ENCODE data around the gene CYBRD1. TPM values are rescaled to one million over a fixed set of nuclear protein-coding genes. Genes with fewer than 3 reads are reported as not detected.

Gene CYBRD1
- total RNA-seq, 1 donor: 7.5 TPM

- peaks cover 4% of the 10 kb centered on the region for H3K27me3 ChIP-seq (ENCODE audit: insufficient read depth, low read length)
- H3K4me3 ChIP-seq (ENCODE audit: low read length): no peak overlapping the region
- no peaks in the 10 kb centered on the region for H3K9me3 ChIP-seq (ENCODE audit: low read depth, low read length)
- H3K4me1 ChIP-seq (ENCODE audit: insufficient read depth, low read length): no peaks in the 10 kb centered on the region
These were observed 41.0 kb downstream of the CYBRD1 start for GRCh38 chr2:171563301-171563700.

GRCh38 chr2:171564463-171564862 is 42.2 kb downstream of the CYBRD1 start:
- Histone ChIP-seq H3K9me3 (ENCODE audit: low read depth, low read length) (no peaks in the 10 kb centered on the region), H3K4me3 (ENCODE audit: low read length) (no peak overlapping the region), H3K4me1 (ENCODE audit: insufficient read depth, low read length) (no peaks in the 10 kb centered on the region), H3K27me3 (ENCODE audit: insufficient read depth, low read length) (no peaks in the 10 kb centered on the region)

- no peak overlapping the region for H3K4me3 ChIP-seq (ENCODE audit: low read length)
- no peaks in the 10 kb centered on the region for H3K9me3 ChIP-seq (ENCODE audit: low read depth, low read length)
- H3K4me1 ChIP-seq (ENCODE audit: insufficient read depth, low read length): no peaks in the 10 kb centered on the region
- H3K27me3 ChIP-seq (ENCODE audit: insufficient read depth, low read length): no peaks in the 10 kb centered on the region
These were observed 43.8 kb downstream of the CYBRD1 start for GRCh38 chr2:171566057-171566456.

- H3K4me1 ChIP-seq (ENCODE audit: insufficient read depth, low read length): no peaks in the 10 kb centered on the region
- no peak overlapping the region for H3K4me3 ChIP-seq (ENCODE audit: low read length)
- H3K9me3 ChIP-seq (ENCODE audit: low read depth, low read length): no peaks in the 10 kb centered on the region
- H3K27me3 ChIP-seq (ENCODE audit: insufficient read depth, low read length): no peaks in the 10 kb centered on the region
These were observed 44.5 kb downstream of the CYBRD1 start for GRCh38 chr2:171566753-171567152.

GRCh38 chr2:171568089-171568488 is 45.8 kb downstream of the CYBRD1 start:
- H3K9me3 ChIP-seq (ENCODE audit: low read depth, low read length): no peaks in the 10 kb centered on the region

GRCh38 chr2:171571721-171572120 is 49.4 kb downstream of the CYBRD1 start:
- H3K27me3 ChIP-seq (ENCODE audit: insufficient read depth, low read length): no peaks in the 10 kb centered on the region
- H3K4me1 ChIP-seq (ENCODE audit: insufficient read depth, low read length): no peaks in the 10 kb centered on the region
- H3K9me3 ChIP-seq (ENCODE audit: low read depth, low read length): no peaks in the 10 kb centered on the region
- H3K4me3 ChIP-seq (ENCODE audit: low read length): no peak overlapping the region

More at GRCh38 chr2:171568089-171568488, 45.8 kb downstream of the CYBRD1 start:
- no peaks in the 10 kb centered on the region for H3K27me3 ChIP-seq (ENCODE audit: insufficient read depth, low read length)
- no peak overlapping the region for H3K4me3 ChIP-seq (ENCODE audit: low read length)
- H3K4me1 ChIP-seq (ENCODE audit: insufficient read depth, low read length): no peaks in the 10 kb centered on the region

GRCh38 chr2:171574149-171574795 is 52.0 kb downstream of the CYBRD1 start:
- Histone ChIP-seq H3K4me3 (ENCODE audit: low read length) (no peak overlapping the region), H3K4me1 (ENCODE audit: insufficient read depth, low read length) (no peaks in the 10 kb centered on the region), H3K27me3 (ENCODE audit: insufficient read depth, low read length) (no peaks in the 10 kb centered on the region), H3K9me3 (ENCODE audit: low read depth, low read length) (no peaks in the 10 kb centered on the region)

- Histone ChIP-seq H3K9me3 (ENCODE audit: low read depth, low read length) (no peaks in the 10 kb centered on the region), H3K4me3 (ENCODE audit: low read length) (no peak overlapping the region), H3K4me1 (ENCODE audit: insufficient read depth, low read length) (no peaks in the 10 kb centered on the region), H3K27me3 (ENCODE audit: insufficient read depth, low read length) (no peaks in the 10 kb centered on the region)
These were observed 53.3 kb downstream of the CYBRD1 start for GRCh38 chr2:171575606-171576005.

GRCh38 chr2:171578127-171578803 is 56.0 kb downstream of the CYBRD1 start:
- H3K9me3 ChIP-seq (ENCODE audit: low read depth, low read length): no peaks in the 10 kb centered on the region
- no peak overlapping the region for H3K4me3 ChIP-seq (ENCODE audit: low read length)
- H3K4me1 ChIP-seq (ENCODE audit: insufficient read depth, low read length): no peaks in the 10 kb centered on the region
- H3K27me3 ChIP-seq (ENCODE audit: insufficient read depth, low read length): no peaks in the 10 kb centered on the region

GRCh38 chr2:171579481-171579880 is 57.2 kb downstream of the CYBRD1 start:
- Histone ChIP-seq H3K4me3 (ENCODE audit: low read length) (no peak overlapping the region), H3K27me3 (ENCODE audit: insufficient read depth, low read length) (no peaks in the 10 kb centered on the region), H3K4me1 (ENCODE audit: insufficient read depth, low read length) (no peaks in the 10 kb centered on the region), H3K9me3 (ENCODE audit: low read depth, low read length) (no peaks in the 10 kb centered on the region)

GRCh38 chr2:171583566-171583965 is 61.3 kb downstream of the CYBRD1 start:
- H3K4me3 ChIP-seq (ENCODE audit: low read length): no peak overlapping the region
- H3K4me1 ChIP-seq (ENCODE audit: insufficient read depth, low read length): peaks cover 14% of the 10 kb centered on the region
- H3K9me3 ChIP-seq (ENCODE audit: low read depth, low read length): no peaks in the 10 kb centered on the region
- no peaks in the 10 kb centered on the region for H3K27me3 ChIP-seq (ENCODE audit: insufficient read depth, low read length)

GRCh38 chr2:171584001-171584400 is 61.7 kb downstream of the CYBRD1 start:
- H3K9me3 ChIP-seq (ENCODE audit: low read depth, low read length): no peaks in the 10 kb centered on the region
- peaks cover 14% of the 10 kb centered on the region for H3K4me1 ChIP-seq (ENCODE audit: insufficient read depth, low read length)
- H3K4me3 ChIP-seq (ENCODE audit: low read length): no peak overlapping the region
- no peaks in the 10 kb centered on the region for H3K27me3 ChIP-seq (ENCODE audit: insufficient read depth, low read length)

GRCh38 chr2:171587132-171587531 is 64.9 kb downstream of the CYBRD1 start:
- H3K4me3 ChIP-seq (ENCODE audit: low read length): no peak overlapping the region
- no peaks in the 10 kb centered on the region for H3K27me3 ChIP-seq (ENCODE audit: insufficient read depth, low read length)
- peaks cover 14% of the 10 kb centered on the region for H3K4me1 ChIP-seq (ENCODE audit: insufficient read depth, low read length)
- no peaks in the 10 kb centered on the region for H3K9me3 ChIP-seq (ENCODE audit: low read depth, low read length)

GRCh38 chr2:171587567-171587966 is 65.3 kb downstream of the CYBRD1 start:
- Histone ChIP-seq H3K9me3 (ENCODE audit: low read depth, low read length) (no peaks in the 10 kb centered on the region), H3K4me1 (ENCODE audit: insufficient read depth, low read length) (peaks cover 14% of the 10 kb centered on the region), H3K27me3 (ENCODE audit: insufficient read depth, low read length) (no peaks in the 10 kb centered on the region), H3K4me3 (ENCODE audit: low read length) (no peak overlapping the region)

- peaks cover 14% of the 10 kb centered on the region for H3K4me1 ChIP-seq (ENCODE audit: insufficient read depth, low read length)
- H3K9me3 ChIP-seq (ENCODE audit: low read depth, low read length): no peaks in the 10 kb centered on the region
- no peaks in the 10 kb centered on the region for H3K27me3 ChIP-seq (ENCODE audit: insufficient read depth, low read length)
- H3K4me3 ChIP-seq (ENCODE audit: low read length): no peak overlapping the region
These were observed 67.8 kb downstream of the CYBRD1 start for GRCh38 chr2:171590116-171590515.

GRCh38 chr2:171592036-171592555 is 69.8 kb downstream of the CYBRD1 start:
- Histone ChIP-seq H3K4me3 (ENCODE audit: low read length) (no peak overlapping the region), H3K27me3 (ENCODE audit: insufficient read depth, low read length) (no peaks in the 10 kb centered on the region), H3K9me3 (ENCODE audit: low read depth, low read length) (no peaks in the 10 kb centered on the region), H3K4me1 (ENCODE audit: insufficient read depth, low read length) (peaks cover 10% of the 10 kb centered on the region)
